SU-DHL-6 (cell line): ENCODE measurements around the gene CDH16.

Source experiments
- H2AFZ ChIP-seq: fragments of 200-600 bp; sonication (generic); 2 replicates; pipeline ENCODE4 v1.6.1; 2014; ENCODE audit warnings: low read depth, mild to moderate bottlenecking, moderate library complexity, mixed read lengths, antibody characterized with exemption, low read length; ENCODE audit not compliant: severe bottlenecking
- H3F3A ChIP-seq: fragments of 200-600 bp; shearing (Covaris generic); 2 replicates; pipeline ENCODE4 v1.6.0; 2016; ENCODE audit warnings: antibody characterized with exemption, mild to moderate bottlenecking; ENCODE audit not compliant: insufficient read depth
- H3K27ac ChIP-seq: fragments of 200-600 bp; sonication (generic); 2 replicates; pipeline ENCODE4 v1.5.1; 2016; ENCODE audit warnings: low read depth, mild to moderate bottlenecking, low read length, moderate library complexity, mixed read lengths
- H3K27me3 ChIP-seq: fragments of 200-600 bp; sonication (generic), shearing (Covaris generic); 2 replicates; pipeline ENCODE4 v1.6.0; 2014; ENCODE audit warnings: mild to moderate bottlenecking, low read length
- H3K36me3 ChIP-seq: fragments of 200-600 bp; sonication (generic); 2 replicates; pipeline ENCODE4 v1.6.1; 2014; ENCODE audit warnings: mild to moderate bottlenecking, low read length, mixed read lengths
- H3K4me2 ChIP-seq: fragments of 300-600, 200-600 bp; shearing (Covaris generic), sonication (generic); 2 replicates; pipeline ENCODE4 v1.6.0; 2014; ENCODE audit warnings: low read length, low read depth, mild to moderate bottlenecking; ENCODE audit not compliant: poor library complexity, severe bottlenecking
- H3K4me3 ChIP-seq: fragments of 200-600 bp; sonication (generic); 2 replicates; pipeline ENCODE4 v1.5.1; 2014; ENCODE audit warnings: antibody characterized with exemption, low read length, mild to moderate bottlenecking, mixed read lengths; ENCODE audit not compliant: insufficient read depth, poor library complexity, severe bottlenecking
- H3K79me2 ChIP-seq: fragments of 200-600 bp; sonication (generic); 2 replicates; pipeline ENCODE4 v1.6.1; 2014; ENCODE audit warnings: mild to moderate bottlenecking, low read length, moderate library complexity; ENCODE audit not compliant: insufficient read depth
- H3K9ac ChIP-seq: fragments of 200-600 bp; sonication (generic); 2 replicates; pipeline ENCODE4 v1.7.0; 2014; ENCODE audit warnings: mild to moderate bottlenecking, low read length
- H3K9me2 ChIP-seq: fragments of 200-600 bp; sonication (generic); replicated peaks from 2 replicates; pipeline ENCODE4 v1.6.1; 2014; ENCODE audit warnings: low read length; ENCODE audit not compliant: insufficient read depth
- H3K9me3 ChIP-seq: fragments of 200-600 bp; sonication (generic); 2 replicates; pipeline ENCODE4 v1.6.1; 2014; ENCODE audit warnings: low read length, mixed read lengths; ENCODE audit not compliant: insufficient read depth
- H4K20me1 ChIP-seq: fragments of 200-600 bp; sonication (generic); 2 replicates; pipeline ENCODE4 v1.6.1; 2014; ENCODE audit warnings: low read depth, mild to moderate bottlenecking, antibody characterized with exemption, low read length, moderate library complexity, mixed read lengths
- CTCF ChIP-seq: fragments of 200-600 bp; sonication (generic); IDR thresholded peaks from one replicate; pipeline ENCODE4 v1.5.1; 2017; ENCODE audit warnings: antibody characterized with exemption, mild to moderate bottlenecking, low read length, moderate library complexity; ENCODE audit not compliant: insufficient read depth, poor library complexity, severe bottlenecking
- EZH2phosphoT487 ChIP-seq: fragments of 200-600 bp; sonication (generic), shearing (Covaris generic); conservative IDR thresholded peaks from 2 replicates; pipeline ENCODE4 v1.6.1; 2018; ENCODE audit warnings: mild to moderate bottlenecking, antibody characterized with exemption, low read length, moderate library complexity, mixed read lengths

CDH16 gene

GRCh38 chr16:66911801-66912200 lies 6.9 kb downstream of the CDH16 start:
- no peak overlapping the region for H2AFZ ChIP-seq
- no peaks in the 10 kb centered on the region for H3K9me3 ChIP-seq
- H3K79me2 ChIP-seq: no peaks in the 10 kb centered on the region
- no peaks in the 10 kb centered on the region for H3F3A ChIP-seq
- H3K27me3 ChIP-seq: 0 out of 2 replicates have a peak, but pooled peaks cover 2% of the 10 kb centered on the region
- no peaks in the 10 kb centered on the region for H3K9me2 ChIP-seq
- H3K4me3 ChIP-seq: no peak overlapping the region
- no peaks in the 10 kb centered on the region for H3K36me3 ChIP-seq
- H3K4me2 ChIP-seq: no peak overlapping the region
- TF ChIP-seq CTCF (no peak), EZH2phosphoT487 (no peak)
- no peaks in the 10 kb centered on the region for H4K20me1 ChIP-seq
- H3K9ac ChIP-seq: no peak overlapping the region
- no peak overlapping the region for H3K27ac ChIP-seq

GRCh38 chr16:66911112-66911511 lies 7.6 kb downstream of the CDH16 start:
- Histone ChIP-seq H4K20me1 (no peaks in the 10 kb centered on the region), H3K4me2 (no peak overlapping the region), H3K27me3 (0 out of 2 replicates have a peak, but pooled peaks cover 2% of the 10 kb centered on the region), H3K9ac (no peak overlapping the region), H3K79me2 (no peaks in the 10 kb centered on the region), H3K27ac (no peak overlapping the region), H3K9me3 (no peaks in the 10 kb centered on the region), H3K36me3 (no peaks in the 10 kb centered on the region), H2AFZ (no peak overlapping the region), H3F3A (no peaks in the 10 kb centered on the region), H3K4me3 (no peak overlapping the region), H3K9me2 (no peaks in the 10 kb centered on the region)
- TF ChIP-seq CTCF (no peak), EZH2phosphoT487 (no peak)

- H2AFZ ChIP-seq: no peak overlapping the region
Observed at GRCh38 chr16:66910175-66910940, 8.3 kb downstream of the CDH16 start.

More at GRCh38 chr16:66910175-66910940, 8.3 kb downstream of the CDH16 start:
- Histone ChIP-seq H3K4me3 (no peak overlapping the region), H3K4me2 (no peak overlapping the region), H4K20me1 (no peaks in the 10 kb centered on the region), H3K9me3 (no peaks in the 10 kb centered on the region), H3K36me3 (no peaks in the 10 kb centered on the region), H3K27me3 (0 out of 2 replicates have a peak, but pooled peaks cover 2% of the 10 kb centered on the region), H3F3A (no peaks in the 10 kb centered on the region), H3K9ac (no peak overlapping the region), H3K27ac (no peak overlapping the region), H3K9me2 (no peaks in the 10 kb centered on the region), H3K79me2 (no peaks in the 10 kb centered on the region)
- TF ChIP-seq EZH2phosphoT487 (no peak), CTCF (no peak)
